Karpas-422 (cell line): ENCODE data around the gene TOR1B. TPM values are rescaled to one million over a fixed set of nuclear protein-coding genes. Genes with fewer than 3 reads are reported as not detected.

ENCODE experiments used
- DNase-seq: peaks from one replicate; pipeline ENCODE4 v3.0.0-alpha.2; 2015
- H2AFZ ChIP-seq: fragments of 200-600 bp; sonication (generic); 2 replicates; pipeline ENCODE4 v1.6.1; 2014; ENCODE audit warnings: antibody characterized with exemption, low read length, mixed read lengths
- H3K27ac ChIP-seq: fragments of 200-600 bp; sonication (generic); 2 replicates; pipeline ENCODE4 v1.5.1; 2014; ENCODE audit warnings: mild to moderate bottlenecking, low read length, moderate library complexity
- H3K27me3 ChIP-seq: fragments of 200-600 bp; sonication (generic); 2 replicates; pipeline ENCODE4 v1.6.1; 2014; ENCODE audit warnings: low read length, mixed read lengths
- H3K36me3 ChIP-seq: fragments of 200-600 bp; sonication (generic); 2 replicates; pipeline ENCODE4 v1.6.1; 2014; ENCODE audit warnings: low read length, mixed read lengths; ENCODE audit not compliant: insufficient read depth
- H3K4me1 ChIP-seq: fragments of 200-600 bp; sonication (generic); 2 replicates; pipeline ENCODE4 v1.6.1; 2014; ENCODE audit warnings: mild to moderate bottlenecking, low read length, mixed read lengths
- H3K4me2 ChIP-seq: fragments of 200-600 bp; sonication (generic); 2 replicates; pipeline ENCODE4 v1.6.1; 2014; ENCODE audit warnings: low read length, low read depth, mild to moderate bottlenecking; ENCODE audit not compliant: poor library complexity, severe bottlenecking
- H3K4me3 ChIP-seq: fragments of 200-600 bp; sonication (generic); 2 replicates; pipeline ENCODE4 v1.5.1; 2014; ENCODE audit warnings: mild to moderate bottlenecking, antibody characterized with exemption, low read length, mixed read lengths
- H3K79me2 ChIP-seq: fragments of 200-600 bp; sonication (generic); 2 replicates; pipeline ENCODE4 v1.6.1; 2014; ENCODE audit warnings: mild to moderate bottlenecking, low read length, mixed read lengths
- H3K9ac ChIP-seq: fragments of 200-600 bp; sonication (generic); 2 replicates; pipeline ENCODE4 v1.6.0; 2014; ENCODE audit warnings: low read length
- H3K9me2 ChIP-seq: fragments of 200-600 bp; sonication (generic), shearing (Covaris generic); replicated peaks from 2 replicates; pipeline ENCODE4 v1.6.0; 2014; ENCODE audit warnings: mild to moderate bottlenecking, low read length, moderate library complexity; ENCODE audit not compliant: insufficient read depth
- H3K9me3 ChIP-seq: fragments of 300-700, 200-600 bp; sonication (generic); 2 replicates; pipeline ENCODE4 v1.6.1; 2014; ENCODE audit warnings: low read length, mixed read lengths
- H4K20me1 ChIP-seq: fragments of 200-600 bp; sonication (generic); 2 replicates; pipeline ENCODE4 v1.6.1; 2014; ENCODE audit warnings: mild to moderate bottlenecking, antibody characterized with exemption, low read length, low read depth; ENCODE audit not compliant: insufficient read depth
- total RNA-seq: library from RNA; depleted of rRNA; stranded (reverse); fragments of >200 nt; shearing (Covaris generic); gene quantifications from 2 replicates; pipeline ENCODE4 v1.2.3, GENCODE V29; 2014; ENCODE audit warnings: low replicate concordance; rRNA removed

TOR1B gene
- total RNA-seq, 1 experiment from 2014 or later: 10.5 TPM

DNA sequence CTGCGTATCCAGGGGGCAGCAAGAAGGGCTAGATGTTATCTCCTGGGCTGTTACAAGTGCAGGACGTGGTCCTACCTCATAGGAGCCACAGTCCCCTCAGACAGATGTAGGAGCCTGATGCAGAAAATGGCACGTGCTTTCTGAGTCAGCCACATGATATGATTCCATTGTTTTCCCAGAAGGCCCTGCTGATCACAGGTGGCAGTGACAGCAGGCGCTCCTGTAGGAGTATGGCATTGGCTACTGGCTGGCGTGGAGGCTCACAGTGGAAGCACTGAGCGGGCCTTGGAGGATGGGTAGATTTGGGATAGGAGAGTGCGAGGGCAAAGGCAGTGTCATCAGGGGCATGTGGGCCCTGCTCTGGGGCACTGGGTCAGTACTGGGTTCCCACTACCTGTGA is 54.2 kb downstream of the TOR1B start:
- no peaks in the 10 kb centered on the region for H3K4me1 ChIP-seq
- H3K4me3 ChIP-seq: no peak overlapping the region
- H3K79me2 ChIP-seq: no peaks in the 10 kb centered on the region
- H3K4me2 ChIP-seq: no peak overlapping the region
- H3K9me3 ChIP-seq: no peaks in the 10 kb centered on the region
- no peak for DNase-seq
- H2AFZ ChIP-seq: no peak overlapping the region
- no peaks in the 10 kb centered on the region for H4K20me1 ChIP-seq
- H3K27me3 ChIP-seq: no peaks in the 10 kb centered on the region
- no peak overlapping the region for H3K27ac ChIP-seq
- H3K9ac ChIP-seq: no peak overlapping the region
- H3K36me3 ChIP-seq: peaks cover under 1% of the 10 kb centered on the region; the same call in 1 of the 2 replicates
- H3K9me2 ChIP-seq: no peaks in the 10 kb centered on the region

DNA sequence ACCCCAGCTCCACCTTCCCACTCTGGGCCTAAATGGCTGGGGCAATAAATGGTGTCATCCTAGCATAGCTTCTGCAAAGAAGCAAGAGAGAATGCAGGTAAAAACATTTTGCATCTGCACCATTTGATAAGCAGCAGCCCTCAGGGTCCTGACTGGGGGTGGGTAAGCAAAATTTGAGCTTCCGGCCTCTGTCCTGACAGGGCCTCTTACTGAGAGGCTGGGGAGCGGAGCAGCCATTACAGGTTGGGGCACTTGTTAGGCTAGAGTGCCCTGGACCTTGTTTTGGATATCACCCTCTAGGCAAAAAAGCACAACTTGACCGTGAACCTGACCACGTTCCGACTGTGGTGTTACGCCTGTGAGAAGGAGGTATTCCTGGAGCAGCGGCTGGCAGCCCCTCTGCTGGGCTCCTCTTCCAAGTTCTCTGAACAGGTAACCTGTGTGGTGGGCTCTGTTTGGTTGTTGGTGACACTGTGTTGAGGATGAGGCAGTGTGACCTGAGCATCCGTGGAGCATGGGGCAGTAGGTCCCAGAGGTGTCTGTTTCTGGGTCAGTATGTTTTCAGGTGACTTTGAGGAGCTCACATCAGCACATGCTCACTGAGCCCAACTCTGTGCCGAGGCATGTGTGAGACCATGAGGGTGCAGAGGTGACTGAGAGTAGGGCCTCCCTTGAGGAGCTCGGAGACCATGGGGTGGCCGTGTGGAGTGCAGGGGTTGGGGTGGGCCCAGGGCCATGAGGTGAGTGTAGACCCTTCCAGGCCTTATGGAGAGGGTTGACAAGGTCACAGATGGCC is 55.4 kb downstream of the TOR1B start:
- no peaks in the 10 kb centered on the region for H3K79me2 ChIP-seq
- no peak overlapping the region for H3K4me2 ChIP-seq
- no peak overlapping the region for H3K4me3 ChIP-seq
- H3K9me2 ChIP-seq: no peaks in the 10 kb centered on the region
- no peak for DNase-seq
- H3K9ac ChIP-seq: no peak overlapping the region
- no peak overlapping the region for H3K27ac ChIP-seq
- H3K27me3 ChIP-seq: no peaks in the 10 kb centered on the region
- H2AFZ ChIP-seq: no peak overlapping the region
- no peaks in the 10 kb centered on the region for H3K9me3 ChIP-seq
- no peaks in the 10 kb centered on the region; the same call in 1 of the 2 replicates for H3K36me3 ChIP-seq
- no peaks in the 10 kb centered on the region for H3K4me1 ChIP-seq
- H4K20me1 ChIP-seq: no peaks in the 10 kb centered on the region

Other genes starting within 250 kb of the TOR1B start
- gene C9orf50, start 182.1 kb upstream of the TOR1B start, total RNA-seq: not detected in 2 replicates
- 22.4 and 31.1 TPM in 2 replicates for gene NTMT1, start 177.0 kb upstream of the TOR1B start, total RNA-seq
- 10.6 and 16.3 TPM in 2 replicates for gene ASB6, start 161.0 kb upstream of the TOR1B start, total RNA-seq
- not detected in 2 replicates for gene PRRX2, start 137.5 kb upstream of the TOR1B start, total RNA-seq
- gene PTGES, start 50.1 kb upstream of the TOR1B start, total RNA-seq: not detected in 2 replicates
- gene TOR1A, start 21.0 kb downstream of the TOR1B start, total RNA-seq: 41.7 and 53.1 TPM in 2 replicates
- 59.7 and 66.9 TPM in 2 replicates for gene C9orf78, start 32.1 kb downstream of the TOR1B start, total RNA-seq
- 11.7 and 40.3 TPM in 2 replicates for gene USP20, start 32.3 kb downstream of the TOR1B start, total RNA-seq
- 205 and 280 TPM in 2 replicates for gene FNBP1, start 240.0 kb downstream of the TOR1B start, total RNA-seq